SK-MEL-5 (cell line): ENCODE data around the gene BPIFB4. TPM values are rescaled to one million over a fixed set of nuclear protein-coding genes. Genes with fewer than 3 reads are reported as not detected.
A peak's percentile ranks its signal among the peaks of the same experiment; 100 is the strongest.

Source experiments
- DNase-seq: peaks from one replicate; pipeline ENCODE4 v3.0.0-alpha.2; 2016; ENCODE audit warnings: low read depth, low spot score
- in situ Hi-C: cut with HindIII; loops from 2 replicates; pipeline ENCODE4 v1.10.0; 2016; ENCODE audit warnings: low sequenced_read_pairs, high pct_unique_total_duplicates, low pct_unique_long_range_greater_than_20kb
- total RNA-seq: library from RNA; depleted of rRNA; stranded (reverse); fragments of >200 nt; shearing (Covaris generic); gene quantifications from 2 replicates; pipeline ENCODE4 v1.2.3, GENCODE V29; 2014; rRNA removed

The BPIFB4 gene
- total RNA-seq, 1 experiment from 2014 or later: not detected

GRCh38 chr20:33130568-33131061 lies 51.2 kb downstream of the BPIFB4 start:
- in situ Hi-C loops: no loop called here
- DNase-seq: no peak

GRCh38 chr20:33131949-33132473 lies 52.6 kb downstream of the BPIFB4 start:
- in situ Hi-C loops: no loop called here
- DNase-seq: no peak

GRCh38 chr20:33132513-33133372 lies 53.3 kb downstream of the BPIFB4 start:
- in situ Hi-C loops: no loop called here
- peak; percentile 13 for DNase-seq

- DNase-seq: no peak
- in situ Hi-C loops: no loop called here
Observed at GRCh38 chr20:33133373-33133941, 54.0 kb downstream of the BPIFB4 start.

GRCh38 chr20:33137195-33137594 lies 57.8 kb downstream of the BPIFB4 start:
- in situ Hi-C loops: no loop called here

GRCh38 chr20:33139467-33139866 lies 60.0 kb downstream of the BPIFB4 start:
- in situ Hi-C loops: no loop called here
- no peak for DNase-seq

More at GRCh38 chr20:33137195-33137594, 57.8 kb downstream of the BPIFB4 start:
- DNase-seq: no peak

GRCh38 chr20:33145521-33145920 lies 66.1 kb downstream of the BPIFB4 start:
- no peak for DNase-seq
- in situ Hi-C loops: no loop called here

GRCh38 chr20:33147299-33147698 lies 67.9 kb downstream of the BPIFB4 start:
- in situ Hi-C loops: no loop called here

GRCh38 chr20:33148040-33148439 lies 68.6 kb downstream of the BPIFB4 start:
- in situ Hi-C loops: no loop called here
- no peak for DNase-seq

More at GRCh38 chr20:33147299-33147698, 67.9 kb downstream of the BPIFB4 start:
- DNase-seq: no peak

- in situ Hi-C loops: no loop called here
- DNase-seq: no peak
Observed at GRCh38 chr20:33154252-33154651, 74.8 kb downstream of the BPIFB4 start.

GRCh38 chr20:33158637-33159385 lies 79.4 kb downstream of the BPIFB4 start:
- in situ Hi-C loops: no loop called here

GRCh38 chr20:33159713-33160112 lies 80.3 kb downstream of the BPIFB4 start:
- in situ Hi-C loops: no loop called here
- DNase-seq: no peak

More at GRCh38 chr20:33158637-33159385, 79.4 kb downstream of the BPIFB4 start:
- no peak for DNase-seq

GRCh38 chr20:33160681-33161080 lies 81.2 kb downstream of the BPIFB4 start:
- in situ Hi-C loops: no loop called here

More at GRCh38 chr20:33160681-33161080, 81.2 kb downstream of the BPIFB4 start:
- DNase-seq: no peak

Other genes with a start within 250 kb of the BPIFB4 start
- gene EFCAB8, start 220.7 kb upstream of the BPIFB4 start, total RNA-seq: not detected in 2 replicates
- not detected in 2 replicates for gene SUN5, start 75.2 kb upstream of the BPIFB4 start, total RNA-seq
- not detected in 2 replicates for gene BPIFB2, start 71.9 kb upstream of the BPIFB4 start, total RNA-seq
- gene BPIFB6, start 48.0 kb upstream of the BPIFB4 start, total RNA-seq: not detected in 2 replicates
- not detected in 2 replicates for gene BPIFB3, start 25.7 kb upstream of the BPIFB4 start, total RNA-seq
- gene BPIFA2, start 88.5 kb downstream of the BPIFB4 start, total RNA-seq: not detected in 2 replicates
- not detected in 2 replicates for gene BPIFA3, start 137.7 kb downstream of the BPIFB4 start, total RNA-seq
- not detected in 2 replicates for gene BPIFA1, start 156.4 kb downstream of the BPIFB4 start, total RNA-seq
- not detected in 2 replicates for gene BPIFB1, start 203.6 kb downstream of the BPIFB4 start, total RNA-seq